ENCODE results near the gene BICRA.

- no peak for TF ChIP-seq CTCF (IDR thresholded peaks at IDR 0.05 in 4 of 5, conservative IDR thresholded peaks at IDR 0.05 in 1 of 5)
- no peak for TF ChIP-seq POLR2A (IDR thresholded peaks at IDR 0.05)
Observed at GRCh38 chr19:47589824-47590223, 19.1 kb upstream of the BICRA start.

Measured in gastrocnemius medialis (tissue), 4 donors.